Muscle of arm (tissue), 12 donors: Measurements from ENCODE around the gene PRKG1. TPM values are rescaled to one million over a fixed set of nuclear protein-coding genes. Genes with fewer than 3 reads are reported as not detected.
"Not testable (repeated sequence)": the region's sequence is repeated elsewhere in the genome, so short reads cannot be mapped to it uniquely, and the experiment has no call there.

Experiments
- DNase-seq: peaks from one replicate; pipeline ENCODE4 v3.0.0-alpha.2; 2013
- polyA plus RNA-seq, 12 donors: library from polyadenylated mRNA; unstranded; fragments of 120-200 nt; gene quantifications; one replicate each; pipeline ENCODE4 v1.2.1, GENCODE V29; 2013; ENCODE audit not compliant: insufficient read length in 12 of 12

Gene PRKG1
- polyA plus RNA-seq, 12 donors, result 26.8 to 335 (median 50.4) TPM

GRCh38 chr10:51227897-51228713, 153.8 kb downstream of the PRKG1 start:
- DNase-seq, result no peak

- DNase-seq, result no peak
Observed at GRCh38 chr10:51228714-51229100, 154.4 kb downstream of the PRKG1 start.

- DNase-seq, result no peak
Observed at GRCh38 chr10:51230887-51231585, 156.7 kb downstream of the PRKG1 start.

GRCh38 chr10:51231754-51232153, 157.5 kb downstream of the PRKG1 start:
- no peak for DNase-seq

GRCh38 chr10:51233337-51234100, 159.2 kb downstream of the PRKG1 start:
- DNase-seq, result no peak

- no peak for DNase-seq
Observed at GRCh38 chr10:51235865-51236264, 161.6 kb downstream of the PRKG1 start.

GRCh38 chr10:51239006-51239405, 164.7 kb downstream of the PRKG1 start:
- no peak for DNase-seq

GRCh38 chr10:51241461-51241860, 167.2 kb downstream of the PRKG1 start:
- no peak for DNase-seq

GRCh38 chr10:51242393-51242792, 168.1 kb downstream of the PRKG1 start:
- DNase-seq, result no peak

GRCh38 chr10:51244309-51244708, 170.0 kb downstream of the PRKG1 start:
- no peak for DNase-seq

GRCh38 chr10:51244748-51245490, 170.6 kb downstream of the PRKG1 start:
- DNase-seq, result no peak

GRCh38 chr10:51246156-51246555, 171.9 kb downstream of the PRKG1 start:
- DNase-seq, result no peak

GRCh38 chr10:51250278-51250920, 176.1 kb downstream of the PRKG1 start:
- no peak for DNase-seq

GRCh38 chr10:51251110-51251509, 176.8 kb downstream of the PRKG1 start:
- DNase-seq, result no peak

GRCh38 chr10:51255381-51255780, 181.1 kb downstream of the PRKG1 start:
- no peak for DNase-seq

GRCh38 chr10:51257511-51258248, 183.4 kb downstream of the PRKG1 start:
- DNase-seq, result no peak

- DNase-seq, result no peak
Observed at GRCh38 chr10:51260376-51260775, 186.1 kb downstream of the PRKG1 start.

- no peak for DNase-seq
Observed at GRCh38 chr10:51266496-51266895, 192.2 kb downstream of the PRKG1 start.

- DNase-seq, result not testable (repeated sequence)
Observed at GRCh38 chr10:51267980-51268570, 193.8 kb downstream of the PRKG1 start.

- no peak for DNase-seq
Observed at GRCh38 chr10:51269821-51270220, 195.5 kb downstream of the PRKG1 start.
